ENCODE measurements around the gene APBA2. TPM values are rescaled to one million over a fixed set of nuclear protein-coding genes. Genes with fewer than 3 reads are reported as not detected.
"Not testable (repeated sequence)": the region's sequence is repeated elsewhere in the genome, so short reads cannot be mapped to it uniquely, and the experiment has no call there.

APBA2 gene
- polyA plus RNA-seq, 1 donor, result 3.5 TPM

DNA sequence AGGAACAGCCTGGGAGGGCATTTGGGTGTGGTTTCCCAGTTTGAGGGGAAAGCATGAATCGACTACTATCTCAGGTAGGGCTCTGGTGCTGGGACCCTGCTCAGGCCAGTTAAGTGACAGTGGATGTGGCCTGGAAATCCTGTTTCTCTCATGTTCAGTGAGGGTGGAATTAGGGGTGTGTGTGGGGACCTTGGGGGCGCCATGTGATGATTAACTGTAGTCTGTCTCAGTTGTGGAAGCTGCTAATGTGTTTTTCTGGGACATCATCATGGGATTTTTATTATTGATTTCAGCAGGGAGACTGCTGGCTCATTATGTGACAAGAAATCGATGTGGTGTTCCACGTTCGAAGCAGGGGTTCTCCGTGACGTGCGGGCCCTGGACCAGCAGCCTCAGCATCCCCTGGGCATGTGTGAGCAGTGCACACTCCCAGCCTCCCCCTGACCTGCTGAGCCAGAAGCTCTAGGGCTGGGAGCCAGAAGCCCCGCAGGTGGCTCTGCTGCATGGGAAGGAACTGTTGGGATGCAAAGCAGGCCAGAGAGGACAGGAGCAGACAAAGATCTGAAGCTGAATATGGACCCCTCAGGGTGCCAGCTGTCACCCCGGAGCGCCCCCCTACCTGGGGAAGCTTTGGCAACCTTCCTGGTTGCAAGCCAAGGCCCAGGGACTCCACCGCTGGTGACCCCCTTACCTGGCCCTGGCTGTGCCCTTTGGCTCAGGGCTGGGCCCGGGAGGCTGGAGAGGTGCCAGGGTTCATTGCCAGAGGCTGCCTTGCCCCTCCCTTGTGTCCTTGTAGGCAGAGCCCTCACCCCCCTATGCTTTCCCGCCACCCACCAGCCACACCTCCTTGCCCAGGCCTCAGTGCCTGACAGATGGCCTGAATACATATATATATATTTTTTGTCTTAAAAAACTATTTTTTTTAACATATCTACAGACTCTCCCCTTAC is 149.8 kb downstream of the APBA2 start:
- no peak for DNase-seq
- H3K36me3 ChIP-seq (ENCODE audit: control insufficient read depth, insufficient read depth, low read length), result no peaks in the 10 kb centered on the region
- no peaks in the 10 kb centered on the region for H3K9me3 ChIP-seq (ENCODE audit: control insufficient read depth, low read depth, low read length)
- no peaks in the 10 kb centered on the region for H3K4me1 ChIP-seq (ENCODE audit: control insufficient read depth, insufficient read depth, low read length)
- H3K4me3 ChIP-seq (ENCODE audit: low read length), result no peak overlapping the region
- no peaks in the 10 kb centered on the region for H3K27me3 ChIP-seq (ENCODE audit: control insufficient read depth, insufficient read depth, low read length)
- 83% methylated on average over 1 of the region's 14 CpGs for WGBS (ENCODE audit: insufficient coverage, low lambda C conversion rate)
- no peak overlapping the region for H3K27ac ChIP-seq (ENCODE audit: low read length)

DNA sequence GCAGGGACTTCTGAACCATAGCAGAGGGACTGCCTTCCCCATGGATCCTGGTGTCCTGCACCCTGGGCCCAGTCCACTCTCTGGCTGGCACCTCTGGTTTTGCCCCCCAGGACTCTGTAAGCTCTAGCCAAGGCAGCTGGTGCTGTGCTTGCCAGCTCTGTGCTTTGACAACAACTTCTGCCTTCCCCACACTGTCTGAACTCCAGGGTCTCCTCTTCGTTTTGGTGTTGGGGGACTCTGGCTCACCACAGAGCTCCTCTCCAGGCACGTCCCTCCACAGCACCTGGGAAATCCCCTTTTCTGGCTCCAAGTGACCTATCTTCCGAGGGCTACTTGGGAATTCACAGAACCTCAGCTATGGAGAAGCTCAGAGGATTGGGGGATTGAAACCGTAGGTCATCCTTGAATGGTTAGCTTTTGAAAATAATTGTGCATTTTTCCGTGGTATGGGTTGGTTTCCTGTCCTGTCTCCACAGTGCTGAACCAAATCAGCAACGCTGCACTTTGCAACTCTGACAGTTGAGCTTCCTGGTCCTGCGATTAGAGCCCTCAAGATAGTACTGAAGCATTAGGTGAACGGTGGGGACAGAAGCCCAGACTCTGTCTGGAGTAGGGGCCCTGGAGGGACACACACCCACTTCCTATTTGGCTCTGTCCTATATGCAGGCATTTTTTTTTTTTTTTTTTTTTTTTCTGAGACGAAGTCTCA is 152.4 kb downstream of the APBA2 start:
- H3K36me3 ChIP-seq (ENCODE audit: control insufficient read depth, insufficient read depth, low read length), result no peaks in the 10 kb centered on the region

DNA sequence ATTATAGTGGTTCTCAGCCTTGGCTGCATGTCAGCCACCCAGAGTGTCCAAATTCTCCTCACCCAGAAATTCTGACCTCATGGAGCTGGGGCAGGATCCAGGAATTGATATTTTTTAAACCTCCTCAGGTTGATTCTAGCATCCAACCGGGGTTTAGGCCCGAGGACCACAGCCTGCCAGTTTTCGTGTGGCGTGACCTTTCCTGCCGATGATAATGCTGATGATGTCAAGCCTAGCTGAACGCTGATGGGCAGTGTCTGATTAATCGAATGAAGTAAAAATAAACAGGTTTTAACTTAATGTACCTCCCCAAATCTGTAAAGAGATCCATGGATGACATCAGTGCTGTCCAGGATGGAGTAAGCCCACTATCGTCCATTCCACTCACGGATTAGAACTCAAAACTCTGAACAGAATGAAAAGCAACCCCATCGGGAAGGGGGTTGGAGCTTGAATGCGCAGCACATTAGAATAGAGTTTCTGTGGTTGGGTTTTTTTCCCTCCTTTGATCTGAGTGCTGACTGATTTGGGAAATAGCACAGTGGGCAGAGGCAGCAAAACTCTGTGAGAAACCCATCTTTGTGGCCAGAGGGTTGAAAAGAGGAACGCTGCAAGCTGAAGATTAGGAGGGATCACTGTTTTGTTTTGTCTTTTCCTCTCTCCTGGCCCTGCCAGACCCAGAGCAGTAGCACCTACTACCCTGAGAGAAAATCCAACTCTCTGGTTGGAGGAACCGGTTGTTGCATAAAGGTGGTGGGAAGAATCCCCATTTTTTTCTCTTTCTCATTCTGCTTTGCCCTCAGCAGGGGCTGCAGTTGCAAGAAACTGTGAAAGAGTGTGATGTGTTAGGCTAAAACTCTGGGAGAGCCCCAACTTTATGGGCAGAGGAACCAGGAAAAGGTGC is 153.9 kb downstream of the APBA2 start:
- H3K27me3 ChIP-seq (ENCODE audit: control insufficient read depth, insufficient read depth, low read length), result no peaks in the 10 kb centered on the region
- WGBS (ENCODE audit: insufficient coverage, low lambda C conversion rate), result 100% methylated on average over 2 of the region's 13 CpGs
- DNase-seq, result no peak
- no peaks in the 10 kb centered on the region for H3K4me1 ChIP-seq (ENCODE audit: control insufficient read depth, insufficient read depth, low read length)
- no peaks in the 10 kb centered on the region for H3K36me3 ChIP-seq (ENCODE audit: control insufficient read depth, insufficient read depth, low read length)
- no peaks in the 10 kb centered on the region for H3K9me3 ChIP-seq (ENCODE audit: control insufficient read depth, low read depth, low read length)
- H3K4me3 ChIP-seq (ENCODE audit: low read length), result no peak overlapping the region
- H3K27ac ChIP-seq (ENCODE audit: low read length), result no peak overlapping the region

More for the DNA sequence above, 152.4 kb downstream of the APBA2 start:
- H3K4me1 ChIP-seq (ENCODE audit: control insufficient read depth, insufficient read depth, low read length), result no peaks in the 10 kb centered on the region
- H3K9me3 ChIP-seq (ENCODE audit: control insufficient read depth, low read depth, low read length), result no peaks in the 10 kb centered on the region
- H3K4me3 ChIP-seq (ENCODE audit: low read length), result no peak overlapping the region
- H3K27me3 ChIP-seq (ENCODE audit: control insufficient read depth, insufficient read depth, low read length), result no peaks in the 10 kb centered on the region
- DNase-seq, result no peak
- H3K27ac ChIP-seq (ENCODE audit: low read length), result no peak overlapping the region
- WGBS (ENCODE audit: insufficient coverage, low lambda C conversion rate), result no CpG with 5 or more reads among the region's 9 CpGs

DNA sequence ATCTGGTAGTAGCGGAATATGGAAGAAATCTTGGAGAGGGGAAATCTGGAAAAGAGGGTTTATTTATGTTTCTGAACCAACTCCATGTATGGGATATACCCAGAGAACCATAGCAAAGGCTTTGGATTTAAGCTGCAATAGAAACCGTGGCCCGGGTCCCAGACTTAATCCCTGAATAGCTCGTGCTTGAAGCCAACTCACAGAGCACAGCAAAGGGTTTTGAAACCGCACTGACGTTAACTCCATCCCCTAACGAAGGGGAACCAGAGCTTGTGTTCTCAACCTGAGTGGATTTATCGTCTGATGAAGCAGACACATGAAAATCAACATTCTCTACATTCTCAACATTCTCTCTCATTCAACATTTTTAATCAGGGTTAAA is 154.6 kb downstream of the APBA2 start:
- Histone ChIP-seq H3K27ac (ENCODE audit: low read length) (no peak overlapping the region), H3K4me3 (ENCODE audit: low read length) (no peak overlapping the region), H3K4me1 (ENCODE audit: control insufficient read depth, insufficient read depth, low read length) (no peaks in the 10 kb centered on the region), H3K36me3 (ENCODE audit: control insufficient read depth, insufficient read depth, low read length) (no peaks in the 10 kb centered on the region), H3K9me3 (ENCODE audit: control insufficient read depth, low read depth, low read length) (no peaks in the 10 kb centered on the region), H3K27me3 (ENCODE audit: control insufficient read depth, insufficient read depth, low read length) (no peaks in the 10 kb centered on the region)
- DNase-seq, result no peak
- 71% methylated on average over 1 of the region's 8 CpGs for WGBS (ENCODE audit: insufficient coverage, low lambda C conversion rate)

DNA sequence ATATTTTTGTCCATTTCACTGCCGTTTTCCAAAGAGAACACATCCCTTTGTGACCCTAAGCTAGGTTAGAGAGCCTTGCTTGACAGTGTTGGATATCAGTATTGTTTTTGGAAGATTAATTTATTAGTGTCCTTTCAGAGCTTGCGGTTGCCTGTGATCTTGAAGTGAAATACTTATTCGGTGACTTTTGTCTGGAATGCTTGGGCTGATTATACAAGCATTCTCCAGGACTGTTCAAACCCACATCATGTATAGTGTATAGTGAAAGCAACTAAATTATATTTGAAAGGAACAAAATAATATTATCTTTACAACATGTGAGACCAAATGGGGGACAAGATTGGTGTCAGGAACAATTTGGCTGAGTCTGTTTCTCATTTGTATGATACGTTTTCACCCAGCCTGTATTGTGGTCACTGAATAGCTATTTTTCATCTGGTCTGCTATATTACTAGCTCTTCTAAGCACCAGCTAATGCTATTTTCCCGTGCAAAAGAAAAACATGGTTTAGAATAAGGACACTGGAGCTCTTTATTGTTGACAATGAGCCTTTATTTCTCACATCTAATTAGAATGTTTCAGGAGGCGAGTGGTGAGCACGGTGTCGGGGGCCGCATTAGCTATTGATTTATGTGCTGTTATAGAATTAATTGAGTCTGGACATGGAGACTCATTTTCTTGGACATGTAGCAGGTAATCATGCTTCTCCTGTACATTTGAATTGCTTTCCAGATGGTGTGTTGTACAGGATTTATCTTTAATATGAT is 158.1 kb downstream of the APBA2 start:
- H3K9me3 ChIP-seq (ENCODE audit: control insufficient read depth, low read depth, low read length), result no peaks in the 10 kb centered on the region
- no peak overlapping the region for H3K4me3 ChIP-seq (ENCODE audit: low read length)
- no peaks in the 10 kb centered on the region for H3K27me3 ChIP-seq (ENCODE audit: control insufficient read depth, insufficient read depth, low read length)
- no peak overlapping the region for H3K27ac ChIP-seq (ENCODE audit: low read length)
- H3K4me1 ChIP-seq (ENCODE audit: control insufficient read depth, insufficient read depth, low read length), result no peaks in the 10 kb centered on the region
- no peaks in the 10 kb centered on the region for H3K36me3 ChIP-seq (ENCODE audit: control insufficient read depth, insufficient read depth, low read length)
- DNase-seq, result no peak
- WGBS (ENCODE audit: insufficient coverage, low lambda C conversion rate), result 100% methylated on average over 2 of the region's 9 CpGs

DNA sequence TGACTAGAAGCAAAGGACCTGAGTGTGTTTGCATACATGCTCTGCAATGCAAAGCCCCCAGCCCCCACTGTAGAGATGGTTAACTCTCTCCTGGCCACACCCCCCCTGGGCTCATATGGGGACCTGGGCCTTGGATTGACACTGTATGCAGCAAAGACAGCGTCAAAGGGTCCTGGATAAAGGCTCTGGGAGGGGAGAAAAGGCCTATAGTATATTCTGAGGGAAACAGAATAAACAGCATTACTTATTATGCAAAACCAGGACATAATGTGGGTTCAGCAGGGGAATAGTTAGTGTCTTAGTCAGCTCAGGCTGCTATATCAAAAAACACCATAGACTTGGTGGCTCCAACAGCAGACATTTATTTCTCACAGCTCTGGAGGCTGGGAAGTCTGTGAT is 158.7 kb downstream of the APBA2 start:
- Histone ChIP-seq H3K9me3 (ENCODE audit: control insufficient read depth, low read depth, low read length) (no peaks in the 10 kb centered on the region), H3K27me3 (ENCODE audit: control insufficient read depth, insufficient read depth, low read length) (no peaks in the 10 kb centered on the region), H3K27ac (ENCODE audit: low read length) (no peak overlapping the region), H3K4me1 (ENCODE audit: control insufficient read depth, insufficient read depth, low read length) (no peaks in the 10 kb centered on the region), H3K4me3 (ENCODE audit: low read length) (no peak overlapping the region), H3K36me3 (ENCODE audit: control insufficient read depth, insufficient read depth, low read length) (no peaks in the 10 kb centered on the region)
- no peak for DNase-seq
- no CpG with 5 or more reads among the region's 1 CpG for WGBS (ENCODE audit: insufficient coverage, low lambda C conversion rate)

DNA sequence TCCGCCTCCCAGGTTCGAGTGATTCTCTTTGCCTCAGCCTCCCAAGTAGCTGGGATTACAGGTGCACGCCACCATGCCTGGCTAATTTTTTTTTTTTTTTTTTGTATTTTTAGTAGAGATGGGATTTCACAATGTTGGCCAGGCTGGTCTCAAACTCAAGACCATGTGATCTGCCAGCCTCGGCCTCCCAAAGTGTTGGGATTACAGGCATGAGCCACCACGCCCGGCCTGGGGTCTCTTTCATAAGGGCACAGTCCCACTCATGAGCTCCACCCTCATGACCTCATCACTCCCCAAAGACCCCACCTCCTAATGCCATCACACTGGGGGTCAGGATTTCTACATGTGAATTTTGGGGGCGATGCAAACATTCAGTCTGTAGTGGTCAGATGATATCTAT is 159.4 kb downstream of the APBA2 start:
- WGBS (ENCODE audit: insufficient coverage, low lambda C conversion rate), result no CpG with 5 or more reads among the region's 7 CpGs
- not testable (repeated sequence) for H3K9me3 ChIP-seq (ENCODE audit: control insufficient read depth, low read depth, low read length); H3K27ac ChIP-seq (ENCODE audit: low read length); H3K36me3 ChIP-seq (ENCODE audit: control insufficient read depth, insufficient read depth, low read length); DNase-seq; H3K4me3 ChIP-seq (ENCODE audit: low read length); H3K4me1 ChIP-seq (ENCODE audit: control insufficient read depth, insufficient read depth, low read length); H3K27me3 ChIP-seq (ENCODE audit: control insufficient read depth, insufficient read depth, low read length)

DNA sequence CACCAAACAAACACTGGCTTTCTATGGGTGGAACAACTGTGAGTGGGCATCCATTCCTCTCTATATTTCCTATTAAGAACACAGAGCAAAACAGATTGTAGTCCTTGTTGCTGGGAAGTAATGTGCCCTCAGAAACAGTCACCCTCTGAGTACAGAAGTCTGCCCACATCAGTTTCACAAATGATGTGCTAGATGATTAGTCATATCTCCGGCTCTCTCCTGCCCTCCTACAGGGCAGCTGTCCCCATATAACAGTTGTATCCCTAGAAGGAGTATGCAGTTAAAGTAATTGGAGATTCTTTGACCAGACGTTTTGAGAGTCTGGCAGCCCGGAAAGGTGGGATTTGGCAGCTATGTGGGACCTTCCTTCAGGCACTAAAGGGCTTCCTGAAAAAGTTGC is 159.9 kb downstream of the APBA2 start:
- no peaks in the 10 kb centered on the region for H3K36me3 ChIP-seq (ENCODE audit: control insufficient read depth, insufficient read depth, low read length)
- no peak for DNase-seq
- H3K4me1 ChIP-seq (ENCODE audit: control insufficient read depth, insufficient read depth, low read length), result no peaks in the 10 kb centered on the region
- H3K4me3 ChIP-seq (ENCODE audit: low read length), result no peak overlapping the region
- H3K9me3 ChIP-seq (ENCODE audit: control insufficient read depth, low read depth, low read length), result no peaks in the 10 kb centered on the region
- H3K27me3 ChIP-seq (ENCODE audit: control insufficient read depth, insufficient read depth, low read length), result no peaks in the 10 kb centered on the region
- H3K27ac ChIP-seq (ENCODE audit: low read length), result no peak overlapping the region
- no CpG with 5 or more reads among the region's 3 CpGs for WGBS (ENCODE audit: insufficient coverage, low lambda C conversion rate)

DNA sequence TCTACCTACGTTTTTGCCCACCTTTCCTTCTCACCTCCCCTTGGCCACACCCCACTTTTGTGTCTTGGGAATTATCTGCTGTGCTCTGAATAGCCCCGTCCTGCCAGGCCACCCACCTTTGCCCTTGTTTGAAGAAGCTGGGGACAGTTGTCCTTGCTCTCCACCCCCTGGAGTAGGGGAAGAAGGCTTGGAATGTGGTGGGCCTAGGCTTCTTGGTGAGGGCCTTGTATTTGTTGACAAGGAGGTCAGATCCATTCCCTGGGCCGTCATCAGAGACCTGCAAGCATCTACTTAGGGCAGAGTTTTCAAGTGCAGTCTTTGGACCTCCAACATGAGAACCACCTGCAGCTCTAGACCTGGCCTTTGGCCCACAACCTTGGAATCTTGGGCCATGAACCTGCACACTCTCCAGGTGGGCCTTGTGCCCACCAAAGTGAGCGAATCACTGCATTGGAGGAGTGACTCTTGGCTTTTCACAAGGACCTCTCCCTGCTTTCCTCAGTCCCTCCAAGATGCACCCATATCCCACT is 160.6 kb downstream of the APBA2 start:
- H3K4me3 ChIP-seq (ENCODE audit: low read length), result no peak overlapping the region
- H3K4me1 ChIP-seq (ENCODE audit: control insufficient read depth, insufficient read depth, low read length), result no peaks in the 10 kb centered on the region
- 13% methylated on average over 1 of the region's 4 CpGs for WGBS (ENCODE audit: insufficient coverage, low lambda C conversion rate)
- H3K27me3 ChIP-seq (ENCODE audit: control insufficient read depth, insufficient read depth, low read length), result no peaks in the 10 kb centered on the region
- H3K36me3 ChIP-seq (ENCODE audit: control insufficient read depth, insufficient read depth, low read length), result no peaks in the 10 kb centered on the region
- DNase-seq, result no peak
- H3K9me3 ChIP-seq (ENCODE audit: control insufficient read depth, low read depth, low read length), result no peaks in the 10 kb centered on the region
- no peak overlapping the region for H3K27ac ChIP-seq (ENCODE audit: low read length)
